ENCODE measurements around the gene BZW2. TPM values are rescaled to one million over a fixed set of nuclear protein-coding genes. Genes with fewer than 3 reads are reported as not detected.

Gene BZW2
- total and polyA plus RNA-seq, 9 donors: 17.2 to 41.0 (median 22.5) TPM

DNA sequence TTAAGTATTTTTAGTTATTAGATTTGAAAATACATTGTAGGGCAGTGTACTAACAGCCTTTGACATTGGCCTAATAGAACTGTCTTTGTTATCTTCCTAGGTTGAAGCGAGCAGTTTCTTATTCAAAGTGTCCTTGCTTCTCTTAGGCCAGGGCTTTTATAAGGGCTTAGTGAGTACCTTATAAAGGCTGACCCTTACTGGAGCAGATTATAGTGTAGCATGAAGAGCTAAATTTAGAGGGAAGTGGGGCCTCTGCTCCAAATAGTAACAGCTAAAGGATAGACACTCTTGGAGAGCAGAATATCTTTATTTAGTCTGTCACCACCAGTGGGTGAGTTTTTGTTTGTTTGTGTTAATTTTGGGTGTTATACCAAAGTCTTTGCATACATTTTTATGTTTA lies 15.9 kb downstream of the BZW2 start:
- H3K27me3 ChIP-seq: no peaks in the 10 kb centered on the region
- no peak overlapping the region for H3K4me3 ChIP-seq
- peaks cover 3% of the 10 kb centered on the region for H3K4me1 ChIP-seq (ENCODE audit: insufficient read depth)
- H3K9me3 ChIP-seq: no peaks in the 10 kb centered on the region
- DNase-seq: no peak
- no peak overlapping the region for H3K27ac ChIP-seq
- 61 to 92% (median 87%) methylated on average over 1 of the region's 1 CpG for WGBS, 3 donors
- no peak for TF ChIP-seq EP300 (IDR thresholded peaks at IDR 0.05)
- TF ChIP-seq, protein P1, sequence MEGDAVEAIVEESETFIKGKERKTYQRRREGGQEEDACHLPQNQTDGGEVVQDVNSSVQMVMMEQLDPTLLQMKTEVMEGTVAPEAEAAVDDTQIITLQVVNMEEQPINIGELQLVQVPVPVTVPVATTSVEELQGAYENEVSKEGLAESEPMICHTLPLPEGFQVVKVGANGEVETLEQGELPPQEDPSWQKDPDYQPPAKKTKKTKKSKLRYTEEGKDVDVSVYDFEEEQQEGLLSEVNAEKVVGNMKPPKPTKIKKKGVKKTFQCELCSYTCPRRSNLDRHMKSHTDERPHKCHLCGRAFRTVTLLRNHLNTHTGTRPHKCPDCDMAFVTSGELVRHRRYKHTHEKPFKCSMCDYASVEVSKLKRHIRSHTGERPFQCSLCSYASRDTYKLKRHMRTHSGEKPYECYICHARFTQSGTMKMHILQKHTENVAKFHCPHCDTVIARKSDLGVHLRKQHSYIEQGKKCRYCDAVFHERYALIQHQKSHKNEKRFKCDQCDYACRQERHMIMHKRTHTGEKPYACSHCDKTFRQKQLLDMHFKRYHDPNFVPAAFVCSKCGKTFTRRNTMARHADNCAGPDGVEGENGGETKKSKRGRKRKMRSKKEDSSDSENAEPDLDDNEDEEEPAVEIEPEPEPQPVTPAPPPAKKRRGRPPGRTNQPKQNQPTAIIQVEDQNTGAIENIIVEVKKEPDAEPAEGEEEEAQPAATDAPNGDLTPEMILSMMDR (IDR thresholded peaks at IDR 0.05): no peak
- TF ChIP-seq POLR2A (IDR thresholded peaks at IDR 0.05): no peak
- intact Hi-C loops (cut with DNase I): no loop called here
- H3K36me3 ChIP-seq: no peaks in the 10 kb centered on the region

- intact Hi-C loops (cut with DNase I): no loop called here
- Histone ChIP-seq H3K9me3 (no peaks in the 10 kb centered on the region), H3K27me3 (no peaks in the 10 kb centered on the region), H3K4me3 (no peak overlapping the region), H3K27ac (no peak overlapping the region), H3K36me3 (no peaks in the 10 kb centered on the region), H3K4me1 (ENCODE audit: insufficient read depth) (no peaks in the 10 kb centered on the region)
- TF ChIP-seq POLR2A (IDR thresholded peaks at IDR 0.05): no peak
- TF ChIP-seq, protein P1 (IDR thresholded peaks at IDR 0.05): no peak
- no peak for TF ChIP-seq EP300 (IDR thresholded peaks at IDR 0.05)
- 87 to 98% (median 96%) methylated on average over 3 of the region's 3 CpGs for WGBS, 3 donors
- no peak for DNase-seq
Measured at GRCh38 chr7:16667355-16667754, 21.4 kb downstream of the BZW2 start.

DNA sequence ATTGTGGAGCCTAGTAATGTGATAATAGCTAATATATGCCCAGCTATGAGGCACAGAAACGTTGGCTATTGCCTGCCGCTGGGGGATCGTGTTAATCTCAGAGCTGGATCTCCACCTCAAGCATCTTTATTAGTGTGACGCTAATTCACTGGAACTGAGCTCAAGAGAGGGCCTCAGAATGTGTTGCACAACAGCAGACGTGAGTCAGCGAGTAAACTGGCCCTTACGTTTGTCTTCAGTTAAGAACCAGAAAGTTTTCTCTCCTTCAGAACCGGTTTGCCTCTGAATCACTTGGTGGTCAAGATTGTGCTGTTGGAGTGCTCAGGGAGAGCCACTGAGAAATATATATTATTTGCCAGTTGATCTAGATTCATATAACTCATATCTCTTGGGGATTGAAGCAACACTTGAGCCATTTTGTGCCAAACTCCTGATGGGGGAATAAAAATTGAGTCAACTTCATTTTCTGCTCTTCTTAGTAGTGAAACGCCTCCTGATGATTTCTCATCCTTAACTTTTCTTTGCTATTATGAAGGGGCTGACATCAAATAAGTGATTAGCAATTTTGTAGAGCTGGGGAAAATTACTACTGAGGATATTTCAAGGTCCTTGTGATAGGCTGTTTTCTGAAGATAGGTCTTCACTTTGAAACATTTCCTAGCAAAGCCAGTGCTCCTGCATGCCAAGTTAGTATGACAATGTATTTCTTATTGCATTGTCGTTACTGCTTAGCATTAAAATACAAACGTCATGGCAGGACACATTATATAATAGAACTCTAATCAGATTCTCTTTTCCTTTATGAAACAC lies 22.3 kb downstream of the BZW2 start:
- intact Hi-C loops (cut with DNase I): no loop called here
- Histone ChIP-seq H3K27me3 (no peaks in the 10 kb centered on the region), H3K36me3 (no peaks in the 10 kb centered on the region), H3K9me3 (no peaks in the 10 kb centered on the region), H3K4me3 (no peak overlapping the region), H3K27ac (no peak overlapping the region), H3K4me1 (ENCODE audit: insufficient read depth) (no peaks in the 10 kb centered on the region)
- WGBS, 3 donors: 63 to 75% (median 74%) methylated on average over 11 of the region's 11 CpGs
- peak in 4 of 5 donors; percentile 24 to 76 (median 45) for DNase-seq
- TF ChIP-seq POLR2A (IDR thresholded peaks at IDR 0.05) (no peak), EP300 (IDR thresholded peaks at IDR 0.05) (no peak)
- TF ChIP-seq, protein P1 (IDR thresholded peaks at IDR 0.05): no peak

DNA sequence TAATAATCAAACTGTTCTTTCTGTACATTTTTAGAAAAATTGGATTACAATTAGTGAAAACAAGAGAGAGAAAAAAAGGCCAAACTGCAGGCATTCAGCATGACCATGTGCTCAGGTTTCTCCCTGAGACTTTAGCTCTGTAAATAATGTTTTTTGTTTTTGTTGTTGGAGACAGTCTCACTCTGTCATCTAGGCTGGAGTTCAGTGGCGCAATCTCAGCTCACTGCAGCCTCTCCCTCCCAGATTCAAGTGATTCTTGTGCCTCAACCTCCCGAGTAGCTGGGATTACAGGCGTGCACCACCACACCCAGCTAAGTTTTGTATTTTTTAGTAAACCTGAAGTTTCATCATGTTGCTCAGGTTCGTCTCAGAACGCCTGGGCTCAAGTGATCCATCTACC lies 23.0 kb downstream of the BZW2 start:
- intact Hi-C loops (cut with DNase I): no loop called here
- no peak for TF ChIP-seq EP300 (IDR thresholded peaks at IDR 0.05)
- TF ChIP-seq POLR2A (IDR thresholded peaks at IDR 0.05): no peak
- TF ChIP-seq, protein P1 (IDR thresholded peaks at IDR 0.05): no peak
- DNase-seq: no peak
- H3K36me3 ChIP-seq: no peaks in the 10 kb centered on the region
- H3K27me3 ChIP-seq: no peaks in the 10 kb centered on the region
- H3K4me3 ChIP-seq: no peak overlapping the region
- H3K4me1 ChIP-seq (ENCODE audit: insufficient read depth): no peaks in the 10 kb centered on the region
- 92 to 98% (median 96%) methylated on average over 5 of the region's 5 CpGs for WGBS, 3 donors
- no peaks in the 10 kb centered on the region for H3K9me3 ChIP-seq
- no peak overlapping the region for H3K27ac ChIP-seq
